ENCODE results near the gene MN1.

The MN1 gene

GRCh38 chr22:27775758-27776649, 25.6 kb downstream of the MN1 start:
- Histone ChIP-seq H3K36me3 (ENCODE audit: control insufficient read depth, insufficient read depth, low read length) (no peaks in the 10 kb centered on the region), H3K9me3 (ENCODE audit: control insufficient read depth, insufficient read depth, low read length) (no peaks in the 10 kb centered on the region), H3K27me3 (ENCODE audit: control insufficient read depth, insufficient read depth, low read length) (no peaks in the 10 kb centered on the region), H3K9ac (ENCODE audit: low read depth, low read length) (peak overlapping the region; percentile 29), H3K4me1 (ENCODE audit: control insufficient read depth, insufficient read depth, low read length) (peaks cover 26% of the 10 kb centered on the region), H3K4me3 (ENCODE audit: low read depth, low read length) (peak overlapping the region; percentile 31)

- Histone ChIP-seq H3K4me3 (ENCODE audit: low read depth, low read length) (no peak overlapping the region), H3K9me3 (ENCODE audit: control insufficient read depth, insufficient read depth, low read length) (no peaks in the 10 kb centered on the region), H3K4me1 (ENCODE audit: control insufficient read depth, insufficient read depth, low read length) (peaks cover 23% of the 10 kb centered on the region), H3K36me3 (ENCODE audit: control insufficient read depth, insufficient read depth, low read length) (no peaks in the 10 kb centered on the region), H3K9ac (ENCODE audit: low read depth, low read length) (no peak overlapping the region), H3K27me3 (ENCODE audit: control insufficient read depth, insufficient read depth, low read length) (no peaks in the 10 kb centered on the region)
Observed at GRCh38 chr22:27775087-27775698, 26.4 kb downstream of the MN1 start.

GRCh38 chr22:27774200-27774599, 27.4 kb downstream of the MN1 start:
- no peaks in the 10 kb centered on the region for H3K27me3 ChIP-seq (ENCODE audit: control insufficient read depth, insufficient read depth, low read length)
- no peaks in the 10 kb centered on the region for H3K9me3 ChIP-seq (ENCODE audit: control insufficient read depth, insufficient read depth, low read length)
- no peaks in the 10 kb centered on the region for H3K36me3 ChIP-seq (ENCODE audit: control insufficient read depth, insufficient read depth, low read length)
- no peak overlapping the region for H3K4me3 ChIP-seq (ENCODE audit: low read depth, low read length)
- H3K4me1 ChIP-seq (ENCODE audit: control insufficient read depth, insufficient read depth, low read length): peaks cover 18% of the 10 kb centered on the region
- no peak overlapping the region for H3K9ac ChIP-seq (ENCODE audit: low read depth, low read length)

- Histone ChIP-seq H3K9me3 (ENCODE audit: control insufficient read depth, insufficient read depth, low read length) (no peaks in the 10 kb centered on the region), H3K27me3 (ENCODE audit: control insufficient read depth, insufficient read depth, low read length) (no peaks in the 10 kb centered on the region), H3K36me3 (ENCODE audit: control insufficient read depth, insufficient read depth, low read length) (no peaks in the 10 kb centered on the region), H3K9ac (ENCODE audit: low read depth, low read length) (no peak overlapping the region), H3K4me3 (ENCODE audit: low read depth, low read length) (no peak overlapping the region), H3K4me1 (ENCODE audit: control insufficient read depth, insufficient read depth, low read length) (peaks cover 18% of the 10 kb centered on the region)
Observed at GRCh38 chr22:27772984-27773498, 28.5 kb downstream of the MN1 start.

DNA sequence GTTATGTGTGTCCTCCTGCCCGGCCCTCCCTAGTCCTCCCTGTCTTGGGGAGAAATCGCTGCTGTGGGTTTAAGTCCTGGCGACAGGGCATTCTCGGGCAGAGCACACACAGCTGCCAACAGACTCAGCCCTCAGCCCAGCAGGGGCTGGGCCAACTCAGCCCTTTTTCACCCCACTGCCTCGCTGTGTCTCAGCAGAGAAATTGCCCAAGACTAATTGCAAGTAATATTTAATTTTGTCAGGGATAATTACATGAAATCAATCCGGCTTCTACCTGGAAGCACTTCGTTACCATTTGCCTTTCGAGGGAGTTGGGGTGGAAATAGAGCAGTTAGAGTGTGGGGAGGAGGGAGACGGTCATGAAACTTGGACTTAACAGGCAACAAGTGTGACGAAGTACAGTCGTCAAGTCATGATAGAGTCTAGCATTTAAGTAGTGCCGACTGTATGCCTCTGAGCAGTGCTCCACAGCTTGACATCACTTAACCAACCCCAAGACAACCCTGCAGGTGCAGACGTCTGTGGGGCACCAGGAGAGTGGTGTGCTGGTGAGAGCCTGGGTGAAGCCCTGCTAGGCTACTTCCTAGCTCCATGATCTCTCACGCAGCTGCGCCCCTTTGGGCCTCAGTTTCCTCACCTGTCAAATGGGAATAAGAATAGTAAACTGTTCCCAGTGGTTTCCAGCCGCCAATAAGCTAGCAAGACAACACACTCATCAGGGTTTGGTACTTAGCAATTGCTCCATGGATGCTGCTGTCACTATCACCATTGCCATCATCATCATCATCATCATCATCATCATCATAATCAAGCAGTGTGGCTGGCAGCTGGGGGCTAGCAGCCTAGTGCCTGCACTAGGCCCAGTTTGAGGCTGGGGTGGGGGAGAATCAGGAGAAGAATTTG, 29.2 kb downstream of the MN1 start:
- Histone ChIP-seq H3K27me3 (ENCODE audit: control insufficient read depth, insufficient read depth, low read length) (no peaks in the 10 kb centered on the region), H3K9me3 (ENCODE audit: control insufficient read depth, insufficient read depth, low read length) (no peaks in the 10 kb centered on the region), H3K4me1 (ENCODE audit: control insufficient read depth, insufficient read depth, low read length) (peaks cover 18% of the 10 kb centered on the region), H3K9ac (ENCODE audit: low read depth, low read length) (no peak overlapping the region), H3K36me3 (ENCODE audit: control insufficient read depth, insufficient read depth, low read length) (no peaks in the 10 kb centered on the region), H3K4me3 (ENCODE audit: low read depth, low read length) (no peak overlapping the region)

DNA sequence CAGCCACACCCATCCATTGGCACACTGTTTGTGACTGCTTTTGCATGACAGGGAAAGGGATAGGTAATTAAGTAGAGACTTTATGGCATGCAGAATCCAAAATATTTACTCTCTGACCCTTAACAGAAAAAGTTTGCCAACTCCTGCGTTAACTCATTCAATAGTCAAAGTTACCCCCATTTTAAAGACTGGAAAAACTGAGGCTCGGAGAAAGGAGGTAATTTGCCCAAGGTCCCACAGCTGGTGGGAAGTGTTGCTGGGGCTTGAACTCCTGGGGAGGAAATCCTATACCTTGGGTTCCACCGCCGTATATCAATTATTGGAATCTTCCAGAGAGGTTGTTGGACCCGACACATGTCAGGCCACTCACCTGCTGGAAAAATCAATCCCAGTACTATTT, 29.9 kb downstream of the MN1 start:
- Histone ChIP-seq H3K27me3 (ENCODE audit: control insufficient read depth, insufficient read depth, low read length) (no peaks in the 10 kb centered on the region), H3K9me3 (ENCODE audit: control insufficient read depth, insufficient read depth, low read length) (no peaks in the 10 kb centered on the region), H3K4me3 (ENCODE audit: low read depth, low read length) (no peak overlapping the region), H3K9ac (ENCODE audit: low read depth, low read length) (no peak overlapping the region), H3K36me3 (ENCODE audit: control insufficient read depth, insufficient read depth, low read length) (no peaks in the 10 kb centered on the region), H3K4me1 (ENCODE audit: control insufficient read depth, insufficient read depth, low read length) (peaks cover 14% of the 10 kb centered on the region)

DNA sequence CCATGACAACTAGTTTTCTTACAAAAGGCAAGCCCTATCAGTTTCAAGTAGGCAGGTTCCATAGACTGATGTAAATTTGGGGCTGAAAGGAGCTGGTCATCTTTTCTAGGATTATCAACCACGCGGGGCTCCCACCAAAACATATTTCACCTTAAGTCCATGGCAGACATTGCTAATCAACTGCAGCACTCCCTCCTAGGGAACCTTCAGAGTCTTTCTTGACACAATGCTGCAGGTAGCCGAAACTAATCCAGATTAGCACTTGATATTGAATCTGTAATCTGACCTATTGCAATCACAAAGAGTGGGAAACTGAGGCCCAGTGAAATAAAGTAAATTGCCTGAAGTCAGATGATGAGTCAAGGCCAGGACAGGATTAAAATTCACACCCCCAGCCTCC, 32.5 kb downstream of the MN1 start:
- no peaks in the 10 kb centered on the region for H3K27me3 ChIP-seq (ENCODE audit: control insufficient read depth, insufficient read depth, low read length)
- no peaks in the 10 kb centered on the region for H3K9me3 ChIP-seq (ENCODE audit: control insufficient read depth, insufficient read depth, low read length)
- H3K4me3 ChIP-seq (ENCODE audit: low read depth, low read length): no peak overlapping the region
- peaks cover under 1% of the 10 kb centered on the region for H3K4me1 ChIP-seq (ENCODE audit: control insufficient read depth, insufficient read depth, low read length)
- no peaks in the 10 kb centered on the region for H3K36me3 ChIP-seq (ENCODE audit: control insufficient read depth, insufficient read depth, low read length)
- no peak overlapping the region for H3K9ac ChIP-seq (ENCODE audit: low read depth, low read length)

DNA sequence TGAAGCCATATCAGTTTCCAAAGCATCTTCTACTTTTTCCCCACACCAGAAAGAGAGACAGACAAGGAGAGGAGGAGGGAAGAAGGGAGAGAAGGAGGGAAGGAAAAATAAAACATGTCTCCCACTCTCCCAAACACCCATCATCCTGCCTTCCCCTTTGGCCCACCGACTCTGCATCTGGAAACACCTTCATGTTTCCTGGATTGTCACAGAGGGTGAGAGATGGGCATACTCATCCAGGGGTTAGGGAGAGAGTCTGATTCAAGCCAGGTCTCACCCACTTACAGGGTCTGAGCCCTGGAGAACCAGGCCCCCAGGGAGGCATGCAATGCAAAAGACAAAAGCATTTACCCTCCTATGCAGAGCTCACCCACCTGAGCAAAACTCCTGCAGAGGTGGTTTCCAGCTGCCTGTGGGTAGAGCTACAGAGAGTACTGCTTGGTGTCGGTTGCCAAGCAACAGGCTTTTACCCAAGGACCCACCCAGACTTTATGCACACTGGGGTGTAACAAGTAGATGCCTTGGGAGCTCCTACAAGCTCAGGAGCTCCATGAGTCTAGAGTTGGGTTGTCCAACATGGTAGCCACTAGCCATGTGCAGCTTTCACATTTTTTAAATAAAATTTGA, 33.4 kb downstream of the MN1 start:
- H3K4me3 ChIP-seq (ENCODE audit: low read depth, low read length): no peak overlapping the region
- H3K9me3 ChIP-seq (ENCODE audit: control insufficient read depth, insufficient read depth, low read length): no peaks in the 10 kb centered on the region
- H3K4me1 ChIP-seq (ENCODE audit: control insufficient read depth, insufficient read depth, low read length): no peaks in the 10 kb centered on the region
- H3K36me3 ChIP-seq (ENCODE audit: control insufficient read depth, insufficient read depth, low read length): no peaks in the 10 kb centered on the region
- no peaks in the 10 kb centered on the region for H3K27me3 ChIP-seq (ENCODE audit: control insufficient read depth, insufficient read depth, low read length)
- no peak overlapping the region for H3K9ac ChIP-seq (ENCODE audit: low read depth, low read length)

GRCh38 chr22:27766679-27767078, 34.9 kb downstream of the MN1 start:
- Histone ChIP-seq H3K4me3 (ENCODE audit: low read depth, low read length) (no peak overlapping the region), H3K36me3 (ENCODE audit: control insufficient read depth, insufficient read depth, low read length) (no peaks in the 10 kb centered on the region), H3K9me3 (ENCODE audit: control insufficient read depth, insufficient read depth, low read length) (no peaks in the 10 kb centered on the region), H3K4me1 (ENCODE audit: control insufficient read depth, insufficient read depth, low read length) (no peaks in the 10 kb centered on the region), H3K27me3 (ENCODE audit: control insufficient read depth, insufficient read depth, low read length) (no peaks in the 10 kb centered on the region), H3K9ac (ENCODE audit: low read depth, low read length) (no peak overlapping the region)

DNA sequence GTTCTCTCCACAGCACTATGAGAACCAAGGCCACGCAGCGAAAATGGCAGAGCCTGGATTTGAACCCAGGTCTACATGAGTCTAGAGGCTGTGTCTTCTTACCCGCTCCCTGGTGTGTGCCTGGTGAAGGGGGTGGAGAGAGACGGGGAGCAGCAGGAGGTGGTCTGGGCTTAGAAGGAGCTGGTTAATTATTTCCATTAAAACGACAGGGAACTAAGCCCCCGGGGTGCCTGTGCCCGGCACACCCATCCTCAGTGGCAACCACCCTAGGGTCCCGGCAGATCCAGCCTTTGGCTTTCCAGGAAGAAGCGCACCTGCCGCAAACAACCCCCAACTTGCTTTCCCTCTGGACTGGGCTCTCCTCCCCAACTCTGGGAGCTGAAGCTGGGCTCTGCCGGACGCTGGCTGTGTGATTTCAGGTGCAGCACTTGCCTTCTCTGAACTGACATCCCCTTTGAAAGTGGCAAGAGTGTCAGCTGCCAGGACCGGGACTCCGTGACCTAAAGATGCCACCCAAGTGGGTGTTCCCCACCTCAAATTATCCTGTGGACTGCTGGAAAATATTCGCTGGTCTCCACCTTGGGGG, 35.8 kb downstream of the MN1 start:
- Histone ChIP-seq H3K9ac (ENCODE audit: low read depth, low read length) (no peak overlapping the region), H3K27me3 (ENCODE audit: control insufficient read depth, insufficient read depth, low read length) (no peaks in the 10 kb centered on the region)

GRCh38 chr22:27764722-27765236, 36.8 kb downstream of the MN1 start:
- Histone ChIP-seq H3K27me3 (ENCODE audit: control insufficient read depth, insufficient read depth, low read length) (no peaks in the 10 kb centered on the region), H3K4me3 (ENCODE audit: low read depth, low read length) (no peak overlapping the region), H3K9ac (ENCODE audit: low read depth, low read length) (no peak overlapping the region), H3K9me3 (ENCODE audit: control insufficient read depth, insufficient read depth, low read length) (no peaks in the 10 kb centered on the region), H3K36me3 (ENCODE audit: control insufficient read depth, insufficient read depth, low read length) (no peaks in the 10 kb centered on the region), H3K4me1 (ENCODE audit: control insufficient read depth, insufficient read depth, low read length) (no peaks in the 10 kb centered on the region)

More for the DNA sequence above, 35.8 kb downstream of the MN1 start:
- H3K9me3 ChIP-seq (ENCODE audit: control insufficient read depth, insufficient read depth, low read length): no peaks in the 10 kb centered on the region
- no peaks in the 10 kb centered on the region for H3K4me1 ChIP-seq (ENCODE audit: control insufficient read depth, insufficient read depth, low read length)
- H3K36me3 ChIP-seq (ENCODE audit: control insufficient read depth, insufficient read depth, low read length): no peaks in the 10 kb centered on the region
- H3K4me3 ChIP-seq (ENCODE audit: low read depth, low read length): no peak overlapping the region
